DOHH2 (cell line): ENCODE results near the gene VTN.

Experiments
- H3F3A ChIP-seq: fragments of 200-600 bp; sonication (generic), shearing (Covaris generic); 2 replicates; pipeline ENCODE4 v1.6.0; 2016; ENCODE audit warnings: antibody characterized with exemption, mild to moderate bottlenecking; ENCODE audit not compliant: control insufficient read depth, insufficient read depth
- H3K27ac ChIP-seq: fragments of 200-600 bp; sonication (generic); 2 replicates; pipeline ENCODE4 v1.5.1; 2014; ENCODE audit warnings: low read depth, mild to moderate bottlenecking, low read length, moderate library complexity
- H3K27me3 ChIP-seq: fragments of 200-600 bp; sonication (generic); 2 replicates; pipeline ENCODE4 v1.6.1; 2014; ENCODE audit warnings: mild to moderate bottlenecking, low read length, mixed read lengths; ENCODE audit not compliant: control insufficient read depth
- H3K36me3 ChIP-seq: fragments of 200-600 bp; sonication (generic); 2 replicates; pipeline ENCODE4 v1.6.1; 2014; ENCODE audit warnings: mild to moderate bottlenecking, low read length, moderate library complexity, mixed read lengths; ENCODE audit not compliant: control insufficient read depth
- H3K4me1 ChIP-seq: fragments of 200-600 bp; sonication (generic); 2 replicates; pipeline ENCODE4 v1.6.1; 2014; ENCODE audit warnings: mild to moderate bottlenecking, low read length, mixed read lengths; ENCODE audit not compliant: control insufficient read depth
- H3K4me2 ChIP-seq: fragments of 200-600 bp; sonication (generic); 2 replicates; pipeline ENCODE4 v1.6.0; 2014; ENCODE audit warnings: mild to moderate bottlenecking, low read length, moderate library complexity
- H3K4me3 ChIP-seq: fragments of 200-600 bp; sonication (generic); 2 replicates; pipeline ENCODE4 v1.5.1; 2014; ENCODE audit warnings: mild to moderate bottlenecking, low read length, mixed read lengths
- H3K79me2 ChIP-seq: fragments of 200-600 bp; sonication (generic); 2 replicates; pipeline ENCODE4 v1.6.1; 2014; ENCODE audit warnings: mild to moderate bottlenecking, low read length, mixed read lengths; ENCODE audit not compliant: control insufficient read depth
- H3K9me2 ChIP-seq: fragments of 200-600 bp; sonication (generic); replicated peaks from 2 replicates; pipeline ENCODE4 v1.6.1; 2014; ENCODE audit warnings: mild to moderate bottlenecking, low read length, mixed read lengths; ENCODE audit not compliant: control insufficient read depth
- H3K9me3 ChIP-seq: fragments of 200-600 bp; sonication (generic); 2 replicates; pipeline ENCODE4 v1.6.1; 2014; ENCODE audit warnings: antibody characterized with exemption, low read length, mixed read lengths; ENCODE audit not compliant: control insufficient read depth, insufficient read depth
- H4K20me1 ChIP-seq: fragments of 200-600 bp; sonication (generic); 2 replicates; pipeline ENCODE4 v1.6.0; 2014; ENCODE audit warnings: low read depth, mild to moderate bottlenecking, antibody characterized with exemption, low read length, moderate library complexity; ENCODE audit not compliant: control insufficient read depth, insufficient read depth
- CTCF ChIP-seq: fragments of 200-600 bp; sonication (generic); IDR thresholded peaks from one replicate; pipeline ENCODE4 v1.5.1; 2014; ENCODE audit warnings: antibody characterized with exemption, mild to moderate bottlenecking, low read depth, low read length; ENCODE audit not compliant: poor library complexity, severe bottlenecking
- EZH2phosphoT487 ChIP-seq: fragments of 200-600 bp; sonication (generic); IDR thresholded peaks from 2 replicates; pipeline ENCODE4 v1.6.1; 2017; ENCODE audit warnings: borderline replicate concordance, mild to moderate bottlenecking, antibody characterized with exemption, low read length, moderate library complexity, mixed read lengths

The VTN gene

DNA sequence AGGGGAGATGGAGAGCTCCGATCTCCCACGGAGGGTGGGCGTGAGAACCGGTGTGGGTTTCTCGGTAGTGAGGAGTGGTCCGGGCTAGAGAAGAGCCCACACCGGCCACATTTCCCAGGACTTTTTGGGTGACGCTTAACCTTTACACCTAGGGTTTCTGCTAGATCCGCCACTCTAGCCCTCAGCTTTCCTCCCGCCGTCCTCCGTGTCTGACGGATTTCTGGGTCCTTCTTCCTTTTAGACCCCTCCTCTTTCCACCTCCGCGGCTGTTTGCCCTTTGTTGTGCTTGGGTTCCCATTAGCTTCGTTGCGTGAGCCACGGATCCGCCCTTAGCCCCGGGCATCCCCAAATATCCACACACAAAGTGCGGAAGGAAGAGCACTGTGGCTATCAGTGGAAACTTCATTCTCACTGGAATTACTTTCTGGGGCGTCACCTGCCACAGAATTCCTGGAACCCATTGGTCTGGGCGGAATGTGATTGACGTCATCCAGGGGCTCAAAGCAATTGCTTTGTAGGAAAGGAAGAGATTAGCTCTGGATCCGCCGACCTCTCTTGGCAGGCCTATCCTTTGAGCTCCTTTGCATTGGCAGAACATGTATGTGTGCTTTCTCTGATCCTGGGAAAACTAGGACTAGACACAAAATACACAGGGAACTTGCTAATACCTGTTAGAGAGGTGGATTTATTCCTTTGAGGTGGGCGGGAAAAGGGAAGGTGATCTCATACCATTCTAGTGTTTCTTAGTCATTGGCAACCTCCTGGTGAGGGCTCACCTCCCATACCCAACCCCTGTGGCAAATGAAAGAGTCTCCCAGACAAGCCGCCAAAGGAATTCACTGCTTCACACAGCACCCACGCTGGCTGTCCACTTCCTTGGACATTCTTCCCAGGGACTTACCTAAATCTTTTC lies 33.9 kb downstream of the VTN start:
- Histone ChIP-seq H3F3A (0 out of 2 replicates have a peak, but pooled peaks cover 2% of the 10 kb centered on the region), H3K27ac (no peak overlapping the region), H3K36me3 (peaks cover 1% of the 10 kb centered on the region), H3K4me2 (peak overlapping the region; percentile 83), H3K9me2 (no peaks in the 10 kb centered on the region), H3K79me2 (peaks cover 39% of the 10 kb centered on the region), H3K4me3 (peak overlapping the region; percentile 99), H3K4me1 (peaks cover 20% of the 10 kb centered on the region), H4K20me1 (0 out of 2 replicates have a peak, but pooled peaks cover 3% of the 10 kb centered on the region), H3K9me3 (no peaks in the 10 kb centered on the region), H3K27me3 (no peaks in the 10 kb centered on the region)
- TF ChIP-seq CTCF (no peak), EZH2phosphoT487 (no peak)

DNA sequence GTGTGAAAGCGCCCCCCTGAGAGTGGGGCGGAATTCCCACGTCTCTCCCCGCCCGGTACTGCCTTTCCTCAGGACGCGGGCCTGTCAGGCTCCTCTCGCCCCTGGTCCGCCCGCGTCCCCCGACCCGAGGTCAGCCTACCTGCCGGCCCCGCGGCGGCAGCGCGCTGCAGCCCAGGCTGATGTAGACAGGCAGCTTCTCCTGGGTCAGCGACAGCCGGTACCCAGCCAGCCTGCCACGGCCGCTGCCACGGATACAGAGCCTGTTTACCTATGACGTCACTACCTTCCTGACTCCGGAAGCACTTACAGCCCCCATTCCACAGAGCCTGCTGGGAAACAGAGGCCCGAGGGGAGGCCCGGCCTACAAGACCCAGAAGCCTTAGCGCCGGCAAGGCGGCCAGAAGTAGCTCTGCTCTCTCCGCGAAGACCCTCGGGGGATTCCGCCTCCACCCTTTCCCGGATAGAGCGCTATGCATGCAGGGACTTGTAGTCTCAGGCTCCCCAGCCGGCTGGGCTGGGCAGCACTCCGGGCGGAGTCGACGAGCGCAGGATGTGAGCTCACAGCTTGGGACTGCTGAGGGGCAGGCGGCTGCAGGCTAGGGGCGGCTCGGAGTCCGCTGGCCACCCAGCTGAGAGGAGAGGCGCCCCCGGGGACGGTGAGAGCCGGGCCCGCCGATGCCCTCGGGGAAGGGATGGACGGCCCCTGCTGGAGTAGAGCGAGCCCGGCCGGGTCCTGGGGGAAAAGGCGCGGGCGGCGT lies 34.7 kb downstream of the VTN start, which contains the start of the genes IFT20 and TNFAIP1:
TSS of gene IFT20 (minus strand) at position 272 of the 758 bp plus-strand sequence. CDS start 3,487 bp downstream, outside the sequence.
TSS of gene TNFAIP1 (plus strand) at position 561 of the 758 bp plus-strand sequence. CDS start 3,761 bp downstream, outside the sequence.
- no peaks in the 10 kb centered on the region for H3K9me3 ChIP-seq
- H3F3A ChIP-seq, result peaks cover 3% of the 10 kb centered on the region; the same call in 1 of the 2 replicates
- peak within 1 kb of the TSS; percentile 88 for H3K4me2 ChIP-seq
- H3K4me3 ChIP-seq, result peak within 1 kb of the TSS; percentile 99
- H3K79me2 ChIP-seq, result peaks cover 39% of the 10 kb centered on the region
- no peaks in the 10 kb centered on the region for H3K27me3 ChIP-seq
- H3K9me2 ChIP-seq, result no peaks in the 10 kb centered on the region
- TF ChIP-seq CTCF (no peak), EZH2phosphoT487 (no peak)
- 0 out of 2 replicates have a peak, but pooled peaks cover 3% of the 10 kb centered on the region for H4K20me1 ChIP-seq
- H3K4me1 ChIP-seq, result peaks cover 20% of the 10 kb centered on the region
- no peak within 1 kb of the TSS for H3K27ac ChIP-seq
- no peaks in the 10 kb centered on the region for H3K36me3 ChIP-seq

- no peaks in the 10 kb centered on the region for H3K9me2 ChIP-seq
- peak overlapping the region; percentile 88 for H3K4me2 ChIP-seq
- H4K20me1 ChIP-seq, result 0 out of 2 replicates have a peak, but pooled peaks cover 3% of the 10 kb centered on the region
- no peaks in the 10 kb centered on the region for H3K36me3 ChIP-seq
- peaks cover 39% of the 10 kb centered on the region for H3K79me2 ChIP-seq
- H3K4me1 ChIP-seq, result peaks cover 20% of the 10 kb centered on the region
- no peak for TF ChIP-seq CTCF
- TF ChIP-seq EZH2phosphoT487, result no peak
- peaks cover 6% of the 10 kb centered on the region for H3F3A ChIP-seq
- no peaks in the 10 kb centered on the region for H3K9me3 ChIP-seq
- H3K4me3 ChIP-seq, result peak overlapping the region; percentile 99
- no peak overlapping the region for H3K27ac ChIP-seq
- no peaks in the 10 kb centered on the region for H3K27me3 ChIP-seq
These were observed 35.4 kb downstream of the VTN start for GRCh38 chr17:28334666-28335200.
